Right forelimb (tissue), 1 donor: ENCODE results near the gene SMAD6.

ENCODE experiments used
- DNase-seq: peaks from one replicate; pipeline ENCODE4 v3.0.0-alpha.2; 2018

The SMAD6 gene

DNA sequence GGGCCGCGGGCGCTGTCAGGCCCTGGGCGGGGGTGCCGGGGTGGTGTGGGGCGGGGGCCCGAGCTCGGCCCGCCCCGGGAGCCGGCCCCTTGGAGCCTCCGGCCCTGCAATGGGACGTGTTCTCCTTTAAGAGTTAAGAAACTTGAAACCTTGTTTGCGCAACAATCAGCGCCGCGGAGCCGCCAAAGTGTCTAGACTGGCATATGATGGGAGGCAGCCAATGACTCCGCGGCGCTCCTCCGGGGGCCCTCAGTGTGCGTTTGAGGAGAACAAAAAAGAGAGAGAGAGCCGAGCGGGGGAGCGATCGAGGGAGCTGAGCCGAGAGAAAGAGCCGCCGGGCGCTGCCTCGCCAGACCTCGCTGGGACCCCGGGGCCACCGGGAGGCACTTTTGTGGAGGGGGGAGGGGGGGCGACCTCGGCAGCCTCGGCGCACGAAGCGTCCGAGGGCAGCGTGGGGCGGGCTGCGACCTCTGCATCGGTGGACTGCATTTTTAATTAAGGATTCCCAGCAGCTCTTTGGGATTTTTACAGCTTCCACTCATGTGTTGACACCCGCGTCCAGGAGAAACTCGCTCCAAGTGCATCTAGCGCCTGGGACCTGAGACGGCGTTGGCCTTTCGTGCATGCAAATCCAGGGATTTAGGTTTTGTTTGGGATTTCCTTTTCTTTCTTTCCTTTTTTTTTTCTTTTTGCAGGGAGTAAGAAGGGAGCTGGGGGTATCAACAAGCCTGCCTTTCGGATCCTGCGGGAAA lies at the start of gene SMAD6:
TSS of gene SMAD6 (plus strand) at position 202 of the 752 bp plus-strand sequence. CDS start 1,023 bp downstream, outside the sequence.
- peak; percentile 94 for DNase-seq

DNA sequence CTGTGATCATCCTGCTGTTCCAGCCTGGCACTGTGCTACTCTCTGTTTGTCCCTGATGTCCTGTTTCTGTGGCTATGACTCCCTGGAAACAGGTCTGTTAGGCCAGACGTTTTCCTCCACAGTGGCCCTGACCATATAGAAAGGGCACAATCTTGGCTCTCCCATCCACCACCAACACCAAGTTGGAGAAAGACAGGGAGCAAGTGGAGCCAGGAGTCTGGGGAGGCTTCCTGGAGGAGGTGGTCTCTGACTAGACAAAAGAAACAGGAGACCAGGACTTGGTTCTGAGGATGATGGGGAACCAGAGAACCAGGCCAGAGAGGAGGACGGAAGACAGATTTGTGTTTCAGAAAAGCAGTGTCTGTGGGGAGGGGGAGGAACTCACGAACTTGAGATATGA lies 49.2 kb upstream of the SMAD6 start:
- DNase-seq: no peak

GRCh38 chr15:66653398-66653797 lies 48.6 kb upstream of the SMAD6 start:
- DNase-seq: no peak

DNA sequence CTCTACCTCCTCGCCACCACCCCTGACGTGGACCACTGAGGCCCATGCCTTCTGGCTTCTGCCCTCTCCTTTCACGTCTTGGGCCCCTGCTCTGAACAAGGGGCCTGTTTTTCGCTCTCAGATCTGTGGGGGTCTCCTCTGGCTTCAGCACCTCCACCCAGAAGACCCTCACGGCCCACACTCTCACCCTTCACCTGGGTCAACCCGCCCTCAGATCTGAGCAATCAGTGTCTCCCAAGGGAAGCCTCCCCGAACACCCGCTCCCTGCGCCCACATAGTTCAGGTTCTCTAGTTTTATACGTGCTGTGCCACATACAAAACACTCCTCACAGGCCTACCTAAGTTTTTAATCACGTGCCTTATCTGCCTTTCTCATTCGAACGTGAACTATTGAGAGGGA lies 48.2 kb upstream of the SMAD6 start:
- DNase-seq: no peak

GRCh38 chr15:66654361-66654738 lies 47.7 kb upstream of the SMAD6 start:
- DNase-seq: no peak

DNA sequence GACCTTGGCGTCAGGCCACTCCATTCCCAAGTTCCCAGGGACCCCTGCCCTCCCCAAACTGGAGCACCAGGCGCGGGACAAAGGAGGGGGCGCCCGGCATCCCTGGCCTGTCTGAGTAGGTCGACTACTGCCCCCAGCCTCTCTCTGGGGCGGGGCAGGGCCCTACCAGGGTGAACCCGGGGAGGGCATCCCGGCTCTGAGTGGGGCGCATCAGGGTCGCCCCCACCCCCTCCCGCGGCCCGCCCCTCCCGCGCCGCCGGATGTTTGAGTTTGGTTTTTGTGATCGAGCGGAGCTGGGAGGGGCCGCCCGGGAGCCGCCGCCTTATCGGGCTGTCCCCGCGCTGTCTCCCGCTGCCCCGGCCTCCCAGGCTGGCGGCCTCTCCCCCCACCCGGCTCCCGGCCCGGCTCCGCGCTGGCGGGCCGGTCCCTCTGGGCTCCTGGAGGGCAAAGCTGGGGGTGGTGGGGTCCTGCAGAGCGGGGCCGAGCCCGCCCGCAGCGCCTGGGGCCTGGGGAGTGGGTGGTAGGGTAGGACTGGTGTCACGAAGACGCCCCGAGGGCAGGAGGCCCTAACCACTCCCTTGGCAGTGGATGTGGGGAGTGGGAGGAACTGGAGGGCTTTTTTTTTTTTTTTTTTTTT lies 47.2 kb upstream of the SMAD6 start:
- DNase-seq: no peak

GRCh38 chr15:66655511-66655910 lies 46.5 kb upstream of the SMAD6 start:
- no peak for DNase-seq

GRCh38 chr15:66655997-66656396 lies 46.0 kb upstream of the SMAD6 start:
- DNase-seq: no peak

GRCh38 chr15:66657185-66658020 lies 44.6 kb upstream of the SMAD6 start:
- no peak for DNase-seq

GRCh38 chr15:66658044-66658443 lies 44.0 kb upstream of the SMAD6 start:
- no peak for DNase-seq

- DNase-seq: no peak
These were observed 43.2 kb upstream of the SMAD6 start for GRCh38 chr15:66658855-66659254.

DNA sequence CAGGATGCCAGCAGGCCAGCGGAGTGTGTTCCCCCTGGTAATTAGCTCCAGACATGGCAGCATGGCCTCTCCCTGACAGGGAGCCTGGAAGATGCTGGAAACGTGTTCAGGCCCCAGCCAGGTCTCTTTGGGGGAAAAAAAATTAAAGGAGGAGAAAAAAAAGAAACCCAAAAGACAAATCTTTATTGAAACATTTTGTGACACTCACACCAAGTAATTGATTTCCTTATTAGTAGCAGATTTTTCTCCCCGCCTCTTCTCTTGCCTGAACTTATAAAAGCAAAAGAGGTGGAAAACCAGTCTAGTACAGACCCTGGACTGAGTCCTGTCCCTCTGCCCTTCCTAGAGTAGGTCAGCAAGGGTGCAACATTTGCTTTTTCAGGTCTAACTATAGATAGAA lies 42.7 kb upstream of the SMAD6 start:
- no peak for DNase-seq

DNA sequence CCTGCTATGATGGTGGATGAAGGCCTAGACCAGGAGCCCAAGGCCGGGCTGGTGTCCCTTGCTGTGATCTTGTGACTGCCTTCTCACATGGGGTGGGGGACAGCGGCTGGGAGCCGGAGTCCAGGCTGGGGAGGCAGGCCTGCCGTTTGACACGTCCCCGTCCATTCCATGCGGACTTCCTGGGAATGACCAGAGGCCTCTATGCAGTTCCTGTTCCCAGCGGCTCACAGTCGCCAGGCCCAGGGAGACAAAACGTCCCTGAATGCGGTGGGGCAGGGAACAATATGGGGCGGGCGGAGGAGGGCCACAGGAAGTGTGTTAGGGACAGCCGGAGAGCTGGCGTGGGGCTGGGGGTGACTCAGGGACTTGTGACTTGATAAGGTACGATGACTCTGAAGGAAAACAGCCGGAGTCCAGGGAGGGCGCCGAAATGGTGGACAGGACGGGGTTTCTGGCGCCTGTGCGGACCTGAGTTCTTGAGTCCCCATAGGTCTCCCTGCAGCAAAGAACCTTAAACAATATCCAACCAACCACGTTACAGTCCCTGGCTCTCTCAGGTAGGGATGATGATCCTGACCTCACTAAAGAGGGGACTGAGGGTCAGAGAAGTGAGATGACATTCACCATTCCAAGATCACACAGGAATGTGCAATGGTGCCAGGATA lies 40.5 kb upstream of the SMAD6 start:
- DNase-seq: no peak

- no peak for DNase-seq
These were observed 39.5 kb upstream of the SMAD6 start for GRCh38 chr15:66662522-66662921.

GRCh38 chr15:66663664-66664063 lies 38.4 kb upstream of the SMAD6 start:
- no peak for DNase-seq

GRCh38 chr15:66670175-66670574 lies 31.9 kb upstream of the SMAD6 start:
- no peak for DNase-seq

DNA sequence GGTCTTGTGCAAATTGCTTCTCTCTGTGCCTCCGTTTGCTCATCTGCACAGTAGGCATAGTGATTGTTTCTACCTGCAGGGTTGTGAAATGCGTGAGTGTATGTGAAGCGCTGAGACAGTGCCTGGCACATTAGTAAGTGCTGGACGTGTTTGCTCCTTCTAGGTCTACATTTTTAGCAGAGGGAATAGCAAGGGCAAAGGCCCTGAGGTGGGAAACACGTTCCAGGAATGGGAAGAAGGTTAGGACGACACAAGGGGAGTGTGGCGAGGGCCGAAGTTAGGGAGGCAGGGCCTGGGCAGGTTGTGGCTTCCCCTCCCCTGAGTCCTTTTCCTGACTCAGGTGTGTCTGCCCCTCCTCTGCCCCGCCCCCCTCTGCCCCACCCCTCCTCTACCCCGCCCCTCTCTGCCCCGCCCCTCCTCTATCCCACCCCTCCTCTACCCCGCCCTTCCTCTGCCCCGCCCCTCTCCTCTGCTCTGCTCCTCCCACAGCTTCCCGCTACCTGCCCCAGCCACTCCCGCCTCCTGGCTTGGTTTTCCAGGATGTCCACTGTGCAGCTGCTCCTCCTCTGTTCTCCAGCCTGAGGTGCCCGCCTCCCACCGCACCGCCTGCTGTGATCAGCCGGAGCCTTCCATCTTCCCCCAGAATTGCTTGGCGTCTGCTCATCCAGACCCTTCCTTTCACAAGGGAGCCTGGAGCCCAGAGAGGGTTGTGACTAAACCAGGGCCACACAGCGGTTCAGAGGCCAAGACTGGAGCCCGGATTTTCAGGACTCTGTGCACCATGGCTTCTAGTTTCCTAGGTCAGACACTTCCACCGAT lies 31.1 kb upstream of the SMAD6 start:
- DNase-seq: no peak

DNA sequence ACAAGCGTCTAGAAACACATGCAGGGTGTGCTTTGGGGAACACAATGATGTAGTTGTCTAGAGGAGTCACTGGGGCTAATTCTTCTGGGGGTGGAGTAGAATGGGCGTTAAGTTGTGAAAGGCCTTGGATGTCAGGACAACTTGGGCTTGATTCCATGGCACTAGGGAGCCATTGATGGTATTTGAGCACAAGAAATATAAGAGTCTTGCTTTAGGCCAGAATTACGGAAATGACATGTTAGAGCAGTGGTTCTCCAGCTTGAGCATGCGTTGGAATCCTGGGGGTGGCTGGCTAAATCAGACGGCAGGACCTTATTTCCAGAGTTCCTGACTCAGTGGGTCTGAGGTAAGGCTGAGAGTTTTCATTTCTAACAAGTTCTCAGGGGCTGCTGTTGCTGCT lies 29.2 kb upstream of the SMAD6 start:
- DNase-seq: no peak

DNA sequence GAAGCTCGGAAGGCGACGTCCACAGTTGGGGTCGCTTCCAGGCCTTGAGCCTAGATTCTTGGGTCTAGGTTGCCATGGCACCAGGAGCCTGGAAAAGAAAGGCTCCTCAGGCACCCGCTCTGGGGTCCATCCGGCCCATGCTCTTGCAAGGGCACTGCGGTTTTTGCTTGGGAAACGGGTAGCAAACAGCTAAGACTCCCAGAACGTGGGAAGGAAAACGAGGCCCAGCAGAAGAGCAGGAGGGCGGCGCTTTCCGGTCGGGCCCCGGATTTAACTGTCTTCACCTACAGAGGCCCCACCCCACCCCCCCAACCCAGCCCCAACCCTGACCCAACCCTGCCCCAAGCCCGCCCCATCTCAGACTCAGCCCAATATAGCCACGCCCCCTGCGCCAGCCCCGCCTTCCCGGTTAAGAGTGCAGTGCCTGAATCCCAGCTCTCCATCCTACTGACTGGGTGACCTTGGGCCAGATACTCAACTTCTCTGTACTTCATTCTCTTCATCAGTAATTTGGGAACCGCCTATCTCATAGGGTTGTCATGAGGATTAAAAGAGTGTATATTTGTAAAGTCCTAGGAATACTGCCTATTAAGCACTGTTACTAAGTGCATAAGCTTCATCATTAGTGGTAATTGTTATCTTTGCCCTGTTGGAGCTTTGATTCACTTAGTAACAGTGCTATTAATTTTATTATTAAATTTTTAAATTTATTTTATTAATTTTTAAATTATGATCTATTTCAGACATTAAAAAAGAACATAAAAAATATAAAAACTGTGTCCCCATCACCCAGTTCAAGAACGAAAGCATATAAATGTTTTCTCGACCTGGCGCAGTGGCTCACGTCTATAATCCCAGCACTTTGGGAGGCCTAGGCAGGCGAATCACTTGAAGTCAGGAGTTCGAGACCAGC lies 28.4 kb upstream of the SMAD6 start:
- no peak for DNase-seq

DNA sequence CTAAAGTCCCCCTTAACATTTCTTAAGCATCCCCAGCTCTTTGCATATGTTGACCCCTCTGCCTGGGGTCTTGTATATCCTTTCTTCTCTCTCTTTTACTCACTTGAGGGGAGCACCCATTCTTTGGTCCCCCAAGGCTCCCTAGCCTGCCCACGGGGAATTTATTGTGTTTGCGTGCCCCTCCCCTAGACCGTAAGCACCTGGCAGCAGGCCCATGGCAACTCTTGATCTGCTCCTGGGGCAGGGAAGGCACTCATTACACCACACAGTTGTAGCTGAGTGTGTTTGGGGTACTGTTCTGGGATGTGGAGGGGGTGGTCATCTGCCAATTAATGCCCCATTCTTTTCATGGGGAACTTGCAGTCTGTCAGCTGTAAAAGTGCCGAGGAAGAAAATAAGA lies 27.3 kb upstream of the SMAD6 start:
- no peak for DNase-seq

- no peak for DNase-seq
These were observed 26.6 kb upstream of the SMAD6 start for GRCh38 chr15:66675446-66675845.
